Activated T-cell treated with anti-CD3 and anti-CD28 coated beads for 48 hours (primary cell): Measurements from ENCODE around the gene TRHDE.

Experiments
- DNase-seq: peaks from one replicate; pipeline ENCODE4 v3.0.0-alpha.2; 2020; ENCODE audit warnings: low read depth

The TRHDE gene

DNA sequence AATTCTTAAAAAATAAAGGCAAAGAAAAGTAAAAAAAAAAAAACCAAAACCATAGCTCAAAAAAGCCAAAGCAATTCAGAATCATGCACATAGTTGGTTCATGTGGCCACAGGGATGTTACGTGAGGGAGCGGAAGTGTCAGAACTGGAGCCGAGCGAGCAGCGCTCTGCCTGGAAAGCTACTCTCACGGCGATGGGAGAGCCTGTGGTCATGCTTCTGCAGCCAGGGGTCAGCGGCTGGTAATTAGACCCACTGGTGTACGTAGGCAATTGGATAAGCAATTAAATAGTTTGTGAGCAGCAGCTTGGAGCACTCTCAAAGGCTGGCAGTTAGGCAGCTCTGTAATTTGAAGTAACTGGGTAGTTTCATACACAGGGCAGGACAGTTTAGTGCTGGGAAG, 58.1 kb downstream of the TRHDE start:
- no peak for DNase-seq

DNA sequence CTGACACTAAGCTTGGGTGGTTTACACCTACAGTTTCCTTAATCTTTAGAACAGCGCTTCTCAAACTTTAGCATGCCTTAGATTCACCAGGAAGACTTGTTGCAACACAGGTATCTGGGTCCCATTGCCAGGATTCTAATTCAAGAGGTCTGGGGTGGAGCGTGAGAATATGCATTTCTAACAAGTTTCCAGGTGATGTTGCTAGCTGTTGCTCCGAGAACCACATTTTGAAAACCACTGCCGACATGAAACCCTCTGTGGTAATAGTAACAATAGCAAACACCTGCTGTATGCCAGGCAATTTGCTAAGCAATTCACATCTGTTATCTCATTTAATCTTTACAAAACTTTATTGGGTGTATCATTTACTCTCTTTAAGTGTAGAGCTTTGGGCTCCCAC, 58.6 kb downstream of the TRHDE start:
- DNase-seq: no peak

DNA sequence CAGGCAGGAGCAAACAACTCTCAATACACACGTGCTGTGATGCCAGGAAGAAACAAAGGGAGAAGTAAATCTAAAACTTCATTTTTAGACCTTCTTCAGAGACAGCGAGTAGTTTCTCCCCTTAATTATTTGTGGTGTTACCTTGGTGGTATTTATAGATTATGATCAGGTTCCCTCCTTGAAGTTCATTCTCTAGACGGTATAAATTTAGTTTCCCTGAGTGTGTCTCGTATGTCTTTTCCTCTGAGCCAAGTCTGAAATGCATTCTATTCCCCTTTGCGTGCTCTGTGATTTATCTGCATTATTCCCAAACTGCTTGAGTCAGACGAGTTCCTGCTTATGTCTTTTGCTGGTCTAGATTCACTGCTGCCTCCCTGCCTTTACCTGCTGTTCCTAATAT, 65.2 kb downstream of the TRHDE start:
- DNase-seq: no peak

DNA sequence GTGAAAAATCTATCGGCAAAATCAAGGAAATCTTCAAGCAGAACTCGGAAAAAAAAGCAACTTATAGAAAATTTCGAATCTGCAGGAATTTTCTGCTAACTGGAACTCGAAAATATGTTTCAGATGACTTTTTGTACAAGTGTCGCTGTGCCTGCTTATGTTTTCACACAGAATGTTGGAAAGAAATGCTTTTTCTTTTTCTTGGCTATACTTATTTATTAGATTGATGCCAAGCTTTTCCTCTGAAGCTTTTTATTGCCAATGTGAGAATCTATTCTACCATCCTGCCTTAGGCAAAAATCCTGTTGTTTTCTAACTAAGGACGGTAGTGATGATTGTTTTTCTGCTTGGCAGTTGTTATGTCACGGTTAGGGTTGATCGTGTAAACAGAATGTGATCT, 65.8 kb downstream of the TRHDE start:
- no peak for DNase-seq

DNA sequence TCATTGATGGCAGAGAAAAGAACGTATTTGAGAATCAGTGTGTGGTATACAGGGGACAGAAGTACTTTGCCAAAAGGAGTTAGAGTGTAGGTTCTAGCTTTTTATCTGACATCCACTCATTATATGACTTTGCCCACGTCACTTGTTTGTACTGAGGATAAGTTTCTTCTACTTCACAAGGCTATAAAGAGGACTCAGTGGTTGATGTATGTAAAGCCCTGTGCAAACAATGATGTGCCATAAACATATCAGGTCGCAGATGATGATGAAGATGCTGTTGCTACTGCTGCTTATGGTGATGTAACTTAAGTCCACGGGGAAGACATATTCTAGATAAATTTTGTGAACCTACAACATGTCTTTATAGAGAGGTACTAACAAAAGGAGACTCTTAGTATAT, 66.3 kb downstream of the TRHDE start:
- DNase-seq: no peak

DNA sequence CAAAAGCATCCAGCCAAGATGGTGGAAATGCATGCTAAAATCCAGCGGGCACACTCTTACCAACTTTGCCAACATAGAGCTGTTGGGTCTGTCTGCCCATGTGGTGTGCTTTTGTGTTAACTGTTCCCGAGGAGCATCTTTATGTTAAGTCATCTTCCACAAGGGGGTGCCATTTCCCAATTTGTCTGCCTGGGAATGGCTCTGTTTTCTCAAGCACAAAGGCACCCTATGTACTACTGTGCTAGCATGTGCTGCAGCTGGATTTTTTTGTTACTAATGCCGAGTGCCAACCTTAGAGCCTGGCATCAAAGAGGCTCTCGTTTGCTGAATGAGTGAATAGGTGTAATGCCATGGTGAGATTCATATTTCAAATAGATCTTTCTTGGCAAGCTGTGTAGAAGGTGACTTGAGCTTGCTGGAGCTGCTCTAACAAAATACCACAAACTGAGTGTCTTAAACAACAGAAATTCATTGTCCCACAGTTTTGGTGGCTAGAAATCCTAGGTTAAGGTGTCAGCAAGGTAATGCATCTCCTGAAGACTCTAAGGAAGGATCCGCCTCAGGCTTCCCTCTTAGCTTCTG, 74.3 kb downstream of the TRHDE start:
- peak; percentile 5 for DNase-seq

DNA sequence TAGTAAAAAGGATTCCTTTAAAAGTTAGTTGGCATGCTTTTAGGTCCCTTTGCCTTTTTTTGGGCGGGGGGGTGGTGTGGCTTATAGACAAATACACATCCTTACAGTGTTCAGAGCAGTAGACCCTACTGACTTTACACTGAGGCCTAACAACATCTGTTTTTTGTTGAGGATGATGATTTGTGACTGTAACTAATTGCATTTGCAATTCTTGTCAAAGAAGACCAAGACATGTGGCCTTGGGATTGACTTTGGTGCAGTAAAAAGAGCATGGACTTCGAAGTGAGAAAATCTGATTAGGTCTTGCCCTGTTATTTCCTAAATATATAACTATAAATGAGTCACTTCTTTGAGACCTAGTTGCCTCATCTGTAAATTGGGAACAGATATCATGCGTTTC, 77.3 kb downstream of the TRHDE start:
- no peak for DNase-seq

DNA sequence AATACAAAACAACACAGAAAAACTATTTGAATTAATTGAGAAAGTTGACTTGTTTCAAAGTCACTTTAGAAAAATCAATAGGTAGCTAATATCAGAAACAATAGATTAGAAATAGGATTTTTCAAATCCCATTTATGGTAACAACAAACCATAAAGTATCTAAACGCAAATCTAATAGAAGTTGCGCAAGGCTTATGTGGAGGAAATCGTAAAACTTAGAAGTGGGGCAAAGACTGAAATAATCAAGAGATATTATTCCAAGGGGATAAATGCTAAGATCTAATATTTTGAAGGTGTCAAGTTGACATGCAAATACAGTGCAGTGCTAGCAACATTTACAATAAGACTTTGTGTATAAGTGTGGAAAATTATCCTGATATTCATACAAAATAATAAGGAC, 87.2 kb downstream of the TRHDE start:
- no peak for DNase-seq

DNA sequence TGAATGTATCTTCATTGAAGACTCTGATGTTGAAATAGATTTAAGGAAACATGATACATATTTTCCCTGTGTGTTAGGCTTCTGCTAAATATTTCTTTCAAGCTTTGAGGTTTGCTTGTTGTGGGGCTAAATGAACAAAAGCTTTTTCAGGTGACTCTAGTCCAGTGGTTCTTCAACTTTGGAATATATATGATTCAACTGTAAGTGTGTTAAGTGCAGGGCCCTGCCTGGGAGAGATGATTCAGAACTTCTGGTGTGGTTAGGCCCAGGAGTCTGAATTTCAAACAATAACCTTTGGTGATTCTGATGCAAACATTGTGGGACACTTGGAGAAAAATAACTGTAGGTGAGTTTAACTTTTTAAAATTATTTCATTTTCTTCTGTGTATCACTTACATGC, 93.0 kb downstream of the TRHDE start:
- DNase-seq: no peak

DNA sequence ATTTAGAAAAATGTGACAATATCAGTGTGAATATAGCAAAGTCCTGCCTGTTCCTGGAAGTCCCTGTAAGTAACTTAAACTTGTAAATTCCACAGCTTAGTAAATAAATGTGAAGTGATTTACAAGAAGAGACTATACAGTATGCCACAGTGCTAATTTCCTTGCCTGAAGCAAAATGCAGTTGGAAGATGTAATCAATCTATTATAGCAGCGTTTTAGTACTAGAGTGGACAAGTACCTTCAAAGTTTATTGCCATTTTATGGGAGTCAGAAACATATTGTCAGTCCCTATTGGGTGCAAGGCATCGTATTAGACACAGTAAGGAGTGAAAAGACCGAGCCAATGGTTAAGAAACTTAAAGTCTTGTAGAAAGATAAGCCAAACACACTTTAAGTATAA, 94.1 kb downstream of the TRHDE start:
- DNase-seq: no peak

DNA sequence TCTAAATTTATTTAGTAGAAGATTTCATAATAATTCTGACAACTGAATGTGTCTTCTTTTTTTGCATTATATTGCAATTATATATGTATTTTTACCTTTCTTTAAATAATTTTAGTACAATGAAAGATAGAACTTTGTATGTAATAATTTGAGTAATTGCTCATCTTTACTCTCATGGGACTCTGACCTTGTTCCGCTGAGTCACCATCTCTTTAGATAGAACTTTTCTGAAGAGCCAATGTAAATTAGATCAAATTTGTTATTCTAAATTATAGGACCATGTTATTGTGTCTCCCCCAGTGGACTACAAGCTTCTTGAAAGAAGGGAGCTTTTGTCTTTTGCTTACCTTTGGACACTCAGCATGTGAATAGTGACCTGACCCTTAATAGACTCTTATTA, 96.1 kb downstream of the TRHDE start:
- DNase-seq: no peak

DNA sequence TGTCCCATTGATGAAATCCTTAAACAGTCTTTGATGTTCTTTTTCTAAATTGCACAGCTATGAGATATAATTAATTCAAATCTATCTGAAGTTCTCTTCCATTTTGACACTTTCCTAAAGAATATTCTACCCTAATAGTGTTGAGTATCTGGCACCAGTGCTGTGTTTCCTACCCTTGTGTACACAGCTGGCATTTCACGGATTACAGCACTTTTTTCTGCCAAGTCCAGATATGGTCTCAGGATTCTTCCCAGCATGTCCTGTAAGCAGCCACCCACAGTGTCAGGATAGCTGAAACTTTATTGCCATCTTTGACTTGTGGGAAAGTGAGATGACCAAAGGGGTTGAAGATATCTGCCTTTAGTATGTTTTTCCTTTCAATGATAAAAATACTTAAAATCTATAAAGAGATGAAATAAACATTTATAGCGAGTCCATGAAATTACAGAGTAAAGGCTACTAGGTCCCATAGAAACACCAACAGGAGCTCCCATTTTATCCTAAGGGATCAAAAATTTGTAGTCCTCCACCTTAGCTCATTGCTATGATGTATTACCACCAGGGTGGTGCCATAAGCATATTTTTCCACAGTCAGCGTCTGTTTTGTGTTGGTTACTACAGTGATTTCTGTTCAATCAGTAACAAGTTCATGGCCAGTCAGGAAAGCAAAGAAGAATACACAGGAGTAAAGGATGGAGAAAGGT, 96.7 kb downstream of the TRHDE start:
- no peak for DNase-seq

DNA sequence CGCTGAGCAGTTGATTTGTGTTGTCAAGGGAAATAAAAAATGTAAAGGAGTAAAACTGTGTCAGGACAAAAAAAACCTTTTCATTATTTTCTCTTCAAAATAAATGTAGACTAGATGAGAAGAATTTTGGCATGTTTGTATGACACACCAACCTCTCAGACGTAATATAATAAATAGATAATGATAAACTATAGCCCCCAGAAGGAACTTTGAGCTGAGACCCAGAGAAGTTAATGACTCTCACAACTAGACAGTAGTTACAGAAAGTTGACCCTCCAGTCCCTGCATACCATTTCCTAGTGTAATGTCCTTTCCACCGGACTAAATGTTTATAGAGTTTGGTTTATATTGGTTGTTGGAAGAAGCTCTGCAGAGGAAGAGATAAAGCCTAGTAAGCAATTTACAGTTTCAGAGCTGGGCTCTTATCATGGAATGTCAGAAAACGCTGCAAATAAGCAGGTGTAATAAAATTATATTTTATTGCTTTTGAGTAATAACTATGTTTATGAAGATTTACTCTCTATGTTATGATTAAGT, 97.3 kb downstream of the TRHDE start:
- DNase-seq: no peak

DNA sequence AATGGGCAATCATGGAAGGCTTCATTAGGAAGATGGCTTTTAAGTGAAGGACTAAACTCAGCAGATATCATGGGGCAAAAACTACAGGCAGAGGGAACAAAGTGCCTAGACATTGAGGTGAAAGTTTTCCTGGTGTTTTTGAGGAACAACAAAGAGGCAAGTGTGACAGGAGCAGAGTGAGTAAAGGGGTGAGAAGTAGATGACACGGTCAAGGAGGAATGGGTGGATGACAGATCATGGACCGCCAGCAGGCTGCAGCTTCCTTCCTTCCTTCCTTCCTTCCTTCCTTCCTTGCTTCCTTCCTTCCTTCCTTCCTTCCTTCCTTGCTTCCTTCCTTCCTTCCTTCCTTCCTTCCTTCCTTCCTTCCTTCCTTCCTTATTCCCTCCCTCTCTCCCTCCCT, 108.3 kb downstream of the TRHDE start:
- no peak for DNase-seq

DNA sequence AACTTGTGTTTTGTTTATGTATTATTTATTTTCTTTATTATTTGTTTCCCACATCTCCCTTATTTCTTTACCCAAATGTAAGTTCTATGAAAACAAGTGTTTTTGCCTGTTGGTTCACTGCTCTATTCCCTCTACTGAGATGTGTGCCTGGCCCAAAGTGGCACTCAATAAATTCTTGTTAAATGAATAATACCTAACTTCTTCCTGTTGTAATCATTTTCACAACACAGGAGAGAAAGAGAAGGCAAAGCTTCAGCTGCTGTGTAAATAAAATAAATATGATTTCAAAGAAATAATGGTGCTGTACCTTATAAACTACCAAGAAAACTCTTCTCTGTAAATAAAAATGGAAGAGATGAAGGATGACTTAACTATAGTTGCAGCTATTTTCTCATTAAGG, 116.2 kb downstream of the TRHDE start:
- DNase-seq: no peak

DNA sequence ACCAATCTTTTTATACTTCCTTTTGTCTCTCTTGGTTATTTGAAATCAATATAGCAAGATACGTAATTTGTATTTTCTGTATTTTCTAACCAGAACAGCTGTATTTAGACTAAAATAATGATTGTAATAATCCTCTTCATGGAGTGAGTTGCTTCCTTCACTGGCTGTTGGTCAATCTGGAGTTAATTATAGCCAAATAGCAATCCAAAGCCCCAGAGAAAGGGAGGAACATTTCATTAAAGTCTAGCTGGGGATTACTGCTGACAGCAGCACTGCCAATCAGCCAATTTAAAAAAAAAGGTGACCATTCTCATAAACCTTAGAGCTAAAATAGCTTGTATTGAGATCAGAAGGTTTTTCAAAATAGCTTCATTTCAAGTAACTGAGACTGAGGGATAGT, 118.0 kb downstream of the TRHDE start:
- DNase-seq: no peak

DNA sequence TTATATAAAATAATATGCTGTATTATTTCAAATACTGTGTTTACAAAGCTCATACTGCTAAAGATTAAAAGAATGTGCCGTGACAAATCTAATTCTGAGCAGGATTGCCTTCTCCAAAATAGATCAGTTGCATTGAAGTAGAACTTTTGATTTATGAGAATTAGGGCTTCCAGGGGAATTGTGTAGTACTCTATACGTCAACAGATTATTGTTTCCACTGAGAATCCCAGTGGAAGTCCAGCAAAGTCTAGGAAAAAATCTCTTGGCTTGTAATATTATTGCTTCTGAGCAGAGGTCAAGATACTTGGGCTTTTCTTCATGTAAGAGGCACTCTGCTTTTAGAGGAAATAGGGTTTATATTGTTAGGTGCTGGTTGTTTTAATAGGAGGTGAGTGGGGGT, 133.9 kb downstream of the TRHDE start:
- no peak for DNase-seq

DNA sequence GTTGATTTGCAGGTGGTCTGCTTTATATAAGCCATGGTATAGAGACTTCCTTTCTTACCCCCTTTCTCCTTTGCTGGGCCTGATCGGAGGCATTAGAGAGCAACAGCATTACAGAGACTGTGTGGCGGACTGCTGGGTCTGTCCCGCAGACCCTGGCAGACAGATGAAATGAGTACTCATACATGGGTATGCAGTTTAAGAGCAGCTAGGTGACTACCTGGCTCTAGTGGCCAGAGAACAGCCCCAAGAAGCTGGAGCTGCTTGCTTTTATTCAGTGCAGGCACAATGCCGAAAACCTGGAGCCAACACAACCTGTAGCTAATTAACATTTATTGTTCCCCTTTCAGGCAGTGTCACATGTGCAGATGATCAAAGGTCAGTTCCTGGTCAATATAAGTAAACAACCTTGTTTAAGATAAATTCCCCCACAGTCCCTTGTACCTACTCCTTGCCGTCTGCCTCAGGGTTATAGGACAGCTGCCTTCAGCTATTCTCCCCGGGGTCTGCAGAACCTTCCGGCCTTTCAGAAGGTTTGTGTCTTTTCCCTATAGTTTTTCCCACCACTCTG, 160.0 kb downstream of the TRHDE start:
- DNase-seq: no peak

DNA sequence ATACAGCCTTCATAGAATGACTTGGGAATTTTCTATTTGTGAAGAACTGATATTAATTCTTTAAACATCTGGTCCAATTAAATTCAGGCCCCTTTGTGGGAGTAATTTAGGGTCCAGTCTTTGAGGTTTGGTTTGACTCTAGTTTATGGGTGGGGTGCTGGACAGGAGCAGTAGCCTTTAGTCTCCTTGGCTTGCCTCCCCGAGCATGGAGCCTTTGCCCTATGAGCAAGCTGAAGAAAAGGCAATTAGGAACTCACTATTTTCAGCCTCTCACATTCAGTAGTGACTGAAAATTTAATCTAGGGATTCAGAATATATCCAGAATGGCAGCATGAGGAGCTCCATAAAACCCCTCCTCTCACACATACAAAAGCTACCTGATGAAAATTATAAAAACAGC, 161.1 kb downstream of the TRHDE start:
- DNase-seq: no peak

DNA sequence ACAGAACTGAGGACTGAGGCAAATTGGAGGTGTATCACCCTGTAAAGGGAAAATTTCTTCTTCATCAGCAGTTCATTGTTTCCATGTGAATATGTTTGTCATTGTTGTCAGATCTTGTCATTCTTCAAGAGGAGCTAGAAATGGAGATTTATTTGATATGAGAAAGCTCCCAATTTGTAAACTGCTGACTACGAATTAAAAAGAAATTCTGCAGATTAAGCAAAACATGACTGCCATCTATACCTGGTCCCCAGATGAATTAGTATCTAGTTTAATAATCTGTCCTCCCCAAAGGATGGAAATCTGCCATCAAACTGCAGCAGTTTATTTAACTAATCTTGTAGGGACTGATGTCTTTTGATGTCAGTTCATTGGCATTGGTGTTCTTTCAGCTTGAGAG, 162.8 kb downstream of the TRHDE start:
- no peak for DNase-seq

DNA sequence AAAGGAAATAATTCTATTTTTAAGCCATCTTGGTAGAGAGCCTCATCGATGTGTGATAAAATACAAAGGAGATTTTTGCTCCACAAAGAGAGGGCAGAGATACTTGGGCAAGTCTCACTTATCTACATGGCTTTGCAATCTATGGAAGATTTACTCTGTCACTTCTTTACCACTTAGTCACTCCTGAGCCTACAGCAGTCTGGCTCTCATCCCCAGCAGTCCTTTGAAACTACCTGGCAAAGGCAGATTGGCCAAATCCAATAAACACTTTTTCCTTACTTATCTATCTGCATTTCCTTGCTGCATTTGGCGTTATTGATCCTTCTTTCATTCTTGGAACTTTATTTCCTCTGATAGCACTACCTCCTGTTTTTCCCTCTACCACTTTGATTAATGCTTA, 170.0 kb downstream of the TRHDE start:
- DNase-seq: no peak

DNA sequence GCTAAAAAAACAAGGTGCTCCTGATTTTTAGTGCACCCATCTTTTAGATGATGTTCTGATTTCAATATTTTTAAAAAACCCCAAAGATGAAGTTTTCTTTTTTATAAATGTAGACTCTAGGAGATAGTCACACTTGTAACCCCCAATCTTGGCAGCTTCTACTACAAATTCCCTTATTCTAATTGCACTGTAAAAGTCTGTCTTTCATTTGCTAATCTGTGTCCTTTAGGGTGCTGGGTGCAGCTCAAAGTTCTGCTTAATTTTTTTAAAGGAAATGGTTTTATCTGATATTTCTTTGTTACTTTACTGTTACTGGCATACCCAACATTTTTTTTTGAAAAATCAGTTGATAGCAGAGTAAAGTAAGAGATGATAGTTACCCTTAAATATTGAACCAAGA, 172.0 kb downstream of the TRHDE start:
- no peak for DNase-seq

DNA sequence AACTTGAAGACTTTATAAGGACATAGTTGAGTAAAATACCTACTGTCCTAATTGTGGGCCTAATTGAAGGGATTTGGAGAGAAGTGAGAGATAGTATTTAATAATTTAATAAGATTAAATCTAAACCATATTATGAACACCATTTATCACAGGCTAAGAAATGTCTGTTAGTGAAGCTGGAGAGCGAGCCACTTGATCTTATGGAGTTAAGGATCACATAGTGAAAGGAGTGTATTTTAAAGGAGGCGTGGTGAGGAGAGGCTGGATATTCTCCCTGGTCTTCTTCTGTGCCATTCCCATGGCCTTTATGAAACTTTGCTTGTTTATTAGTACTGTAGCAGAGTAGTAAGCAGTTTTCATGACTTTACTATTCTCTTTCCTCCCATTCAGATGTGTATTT, 172.4 kb downstream of the TRHDE start:
- no peak for DNase-seq

DNA sequence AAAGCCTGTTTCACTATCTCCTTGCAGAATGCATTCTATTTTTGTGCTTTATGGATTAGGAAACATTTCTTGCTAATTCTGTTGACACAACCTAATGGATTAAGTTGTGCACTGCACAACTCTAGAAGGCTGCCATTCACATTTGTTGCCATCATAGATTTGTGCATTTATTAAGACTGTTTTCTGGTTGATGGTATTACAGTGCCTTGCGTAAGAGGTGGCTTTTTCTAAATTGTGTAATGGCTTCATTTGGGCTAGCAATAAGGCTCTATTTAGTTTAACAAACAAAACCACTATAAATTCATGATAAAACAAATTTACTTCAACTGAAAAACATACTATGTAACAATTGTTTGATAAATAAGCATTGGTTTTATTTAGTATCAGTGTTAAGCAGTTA, 175.9 kb downstream of the TRHDE start:
- DNase-seq: no peak
